H54 (cell line): ENCODE data around the gene ZNF280B.
"Not testable (repeated sequence)": the region's sequence is repeated elsewhere in the genome, so short reads cannot be mapped to it uniquely, and the experiment has no call there.

Source experiments
- DNase-seq: peaks from one replicate; pipeline ENCODE4 v3.0.0; 2011; ENCODE audit warnings: low spot score, mixed read lengths; ENCODE audit not compliant: insufficient read length
- FAIRE-seq: peaks from 3 replicates; lab custom pipeline; 2011; peaks lifted over from hg19 to GRCh38; lab: Jason Lieb, UNC
- POLR2A ChIP-seq: IDR thresholded peaks from 2 replicates; pipeline ENCODE4 v1.6.1; 2011; ENCODE audit warnings: low read depth, mild to moderate bottlenecking, low read length

The ZNF280B gene

DNA sequence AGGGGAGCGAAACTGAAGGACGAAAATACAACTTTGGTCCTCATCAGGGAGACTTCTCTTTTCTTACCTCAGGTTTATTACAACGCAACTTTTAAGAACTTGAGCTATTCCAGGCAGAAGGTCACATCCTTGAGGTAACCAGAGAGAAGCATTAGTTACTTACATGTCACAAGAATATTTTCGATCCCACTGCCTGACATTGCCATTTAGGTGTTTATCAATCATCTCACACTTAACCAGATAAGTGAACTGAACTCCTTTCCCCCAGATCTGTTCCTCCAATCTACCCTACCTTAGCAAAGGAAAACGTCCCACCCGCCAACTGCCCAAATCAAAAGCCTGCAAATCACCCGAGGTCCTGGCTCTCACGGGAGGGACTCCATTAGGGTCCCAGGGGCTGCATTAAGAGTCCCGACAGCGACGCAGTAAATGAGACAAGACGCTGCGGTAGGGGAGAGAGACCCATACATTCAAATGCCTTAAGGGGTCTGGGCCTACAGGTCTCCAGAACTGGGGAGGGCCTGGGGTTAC lies 734 bp downstream of the ZNF280B start:
- no peak for TF ChIP-seq POLR2A
- FAIRE-seq (no peak), DNase-seq (no peak)

DNA sequence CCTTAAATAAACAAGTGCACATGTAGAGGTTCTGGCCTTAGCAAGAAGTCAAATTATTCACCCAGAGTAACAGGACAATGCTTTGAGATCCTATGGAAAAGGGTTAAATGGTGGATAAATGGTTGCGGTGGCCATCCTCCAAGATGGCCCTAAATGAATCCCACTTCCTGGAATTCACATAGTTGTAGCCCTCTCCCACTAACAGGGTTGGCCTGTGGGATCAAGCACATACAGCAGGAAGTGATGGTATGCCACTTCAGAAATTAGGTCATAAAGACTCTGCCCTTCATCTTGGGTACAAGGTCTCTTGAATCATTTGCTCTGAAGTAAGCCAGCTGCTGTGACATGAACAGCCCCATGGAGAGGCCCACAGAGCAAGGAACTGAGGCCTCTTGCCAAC lies 1.8 kb downstream of the ZNF280B start:
- DNase-seq (no peak), FAIRE-seq (no peak)
- no peak for TF ChIP-seq POLR2A

- DNase-seq (no peak), FAIRE-seq (no peak)
- no peak for TF ChIP-seq POLR2A
These were observed 10.3 kb downstream of the ZNF280B start for GRCh38 chr22:22498267-22498666.

DNA sequence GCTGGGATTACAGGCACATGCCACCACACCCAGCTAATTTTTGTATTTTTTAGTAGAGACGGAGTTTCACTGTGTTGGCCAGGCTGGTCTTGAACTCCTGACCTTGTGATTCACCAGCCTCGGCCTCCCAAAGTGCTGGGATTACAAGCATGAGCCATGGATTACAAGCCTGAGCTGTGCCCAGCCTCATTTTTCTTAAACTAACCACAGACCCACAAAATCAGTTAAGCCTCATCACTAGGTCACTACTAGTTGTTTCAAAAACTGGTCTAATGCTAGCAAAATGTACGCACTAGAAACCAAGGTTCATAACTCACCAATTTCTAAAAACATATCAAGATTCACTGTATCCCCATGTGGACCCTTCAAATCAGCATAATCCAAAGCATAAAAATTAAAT lies 17.0 kb downstream of the ZNF280B start:
- not testable (repeated sequence) for DNase-seq, FAIRE-seq

- DNase-seq (no peak), FAIRE-seq (no peak)
- no peak for TF ChIP-seq POLR2A
These were observed 19.8 kb downstream of the ZNF280B start for GRCh38 chr22:22488736-22489135.

DNA sequence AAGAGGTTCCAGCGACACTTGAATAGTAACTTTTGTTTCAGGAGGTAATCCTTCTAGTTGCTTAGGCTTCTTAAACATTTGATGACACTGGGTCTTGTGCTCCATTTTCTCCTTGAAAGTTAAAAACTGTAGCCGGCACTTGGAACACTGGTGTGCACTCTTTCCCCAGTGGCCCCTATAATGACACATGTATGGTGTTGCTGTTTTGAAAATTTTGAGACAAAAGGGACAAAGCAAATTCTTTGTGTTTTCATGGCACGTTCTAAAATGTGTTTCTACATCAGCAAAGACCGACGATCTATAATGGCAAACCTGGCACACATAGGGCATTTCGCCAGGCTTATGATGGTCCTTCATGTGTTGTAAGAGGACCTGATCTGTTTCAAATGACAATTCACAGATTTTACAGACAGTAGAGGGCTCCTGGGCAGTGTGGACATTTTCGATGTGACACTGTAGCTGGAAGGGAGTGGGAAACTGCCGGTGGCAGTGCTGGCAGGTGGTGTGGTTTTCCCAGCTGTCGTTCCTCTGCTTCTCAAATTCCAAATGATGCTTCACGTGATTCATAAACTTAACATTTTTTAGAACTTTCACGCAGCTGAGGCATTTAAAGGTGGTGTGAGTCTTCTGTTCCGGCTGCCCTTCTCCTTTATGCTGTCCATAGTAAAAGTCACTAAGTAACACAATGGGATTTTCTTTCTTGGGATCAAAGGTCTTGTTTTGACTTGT lies 20.5 kb downstream of the ZNF280B start:
- TF ChIP-seq POLR2A: no peak
- FAIRE-seq: no peak
- DNase-seq: no peak

DNA sequence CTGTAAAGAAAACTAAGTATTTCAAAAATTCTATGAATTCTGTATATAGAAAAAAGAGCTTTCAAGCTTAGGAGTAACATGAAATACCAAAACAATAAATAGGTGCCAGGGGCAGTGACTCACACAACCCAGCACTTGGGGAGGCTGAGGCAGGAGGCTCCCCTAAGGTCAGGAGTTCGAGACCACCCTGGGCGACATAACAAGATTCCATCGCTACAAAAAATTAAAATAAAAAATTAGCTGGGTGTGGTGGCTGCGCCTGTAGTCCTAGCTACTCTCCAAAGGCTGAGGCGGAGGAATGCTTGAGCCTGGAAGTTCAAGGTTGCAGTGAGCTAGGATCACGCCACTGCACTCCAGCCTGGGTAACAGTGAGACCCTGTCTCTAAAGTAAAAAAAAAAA lies 21.5 kb downstream of the ZNF280B start:
- TF ChIP-seq POLR2A: no peak
- DNase-seq (no peak), FAIRE-seq (no peak)

DNA sequence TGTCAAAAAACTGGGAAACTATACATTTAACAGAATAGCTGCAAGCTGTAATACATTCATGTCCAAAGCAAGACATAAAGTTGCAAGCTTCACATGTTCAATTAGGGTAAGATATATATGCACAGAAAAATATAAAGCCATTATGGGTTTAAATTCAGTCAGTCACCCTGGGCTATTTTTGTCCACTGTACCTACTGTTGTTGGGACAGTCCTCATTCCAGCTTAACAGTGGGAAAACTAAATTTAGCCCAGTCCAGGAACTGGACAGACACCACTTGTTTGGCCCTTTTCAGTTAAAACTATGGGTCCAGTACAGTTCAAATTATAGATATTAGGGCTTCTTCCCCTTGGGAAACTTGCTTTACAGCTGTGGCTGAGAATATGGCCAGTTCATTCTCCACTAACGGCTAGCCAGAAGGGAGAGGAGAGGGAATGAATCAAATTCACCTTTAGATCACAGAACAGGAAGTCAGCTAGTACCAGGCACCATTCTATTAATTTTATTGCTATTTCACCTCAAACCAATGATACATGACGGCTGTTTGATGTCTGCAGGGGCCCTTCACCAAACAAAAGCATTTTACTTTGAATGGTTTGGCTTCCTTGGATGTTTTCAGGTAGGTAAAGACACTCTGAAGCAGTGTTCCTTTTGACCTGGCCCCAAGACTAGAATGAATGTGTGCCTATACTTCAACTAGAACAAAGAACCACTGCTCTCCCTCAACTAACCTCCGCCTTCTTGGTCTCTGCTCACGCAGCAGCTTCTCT lies 22.2 kb downstream of the ZNF280B start:
- FAIRE-seq (no peak), DNase-seq (no peak)
- no peak for TF ChIP-seq POLR2A

GRCh38 chr22:22485524-22485923 lies 23.0 kb downstream of the ZNF280B start:
- no peak for DNase-seq
- no peak for TF ChIP-seq POLR2A
- FAIRE-seq: no peak

- TF ChIP-seq POLR2A: no peak
- no peak for DNase-seq
- FAIRE-seq: no peak
These were observed 24.5 kb downstream of the ZNF280B start for GRCh38 chr22:22484023-22484422.

- DNase-seq: no peak
- FAIRE-seq: no peak
- no peak for TF ChIP-seq POLR2A
These were observed 27.6 kb downstream of the ZNF280B start for GRCh38 chr22:22480940-22481339.

DNA sequence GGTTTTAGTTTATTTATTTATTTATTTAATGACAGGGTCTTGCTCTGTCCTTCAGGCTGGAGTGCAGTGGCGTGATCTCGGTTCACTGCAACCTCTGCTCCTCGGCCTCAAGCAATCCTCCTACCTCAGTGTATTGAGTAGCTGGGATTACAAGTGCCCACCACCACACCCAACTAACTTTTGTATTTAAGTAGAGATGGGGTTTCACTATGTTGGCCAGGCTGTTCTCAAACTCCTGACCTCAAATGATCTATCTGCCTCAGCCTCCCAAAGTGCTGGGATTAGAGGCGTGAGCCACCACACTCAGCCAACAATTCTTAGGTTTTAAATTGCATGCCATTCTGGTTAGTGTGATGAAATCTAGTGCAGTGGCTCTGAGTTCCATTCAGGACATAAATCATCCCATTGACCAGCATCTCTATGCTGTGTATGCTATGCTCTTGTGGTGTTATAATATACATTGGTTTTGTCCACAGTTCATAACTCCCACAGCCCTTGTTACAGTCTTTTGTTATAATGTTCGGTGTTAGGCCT lies 28.5 kb downstream of the ZNF280B start:
- DNase-seq: no peak

GRCh38 chr22:22479116-22479515 lies 29.4 kb downstream of the ZNF280B start:
- DNase-seq: no peak
- no peak for FAIRE-seq
- no peak for TF ChIP-seq POLR2A

More for the DNA sequence above, 28.5 kb downstream of the ZNF280B start:
- no peak for FAIRE-seq
- TF ChIP-seq POLR2A: no peak

DNA sequence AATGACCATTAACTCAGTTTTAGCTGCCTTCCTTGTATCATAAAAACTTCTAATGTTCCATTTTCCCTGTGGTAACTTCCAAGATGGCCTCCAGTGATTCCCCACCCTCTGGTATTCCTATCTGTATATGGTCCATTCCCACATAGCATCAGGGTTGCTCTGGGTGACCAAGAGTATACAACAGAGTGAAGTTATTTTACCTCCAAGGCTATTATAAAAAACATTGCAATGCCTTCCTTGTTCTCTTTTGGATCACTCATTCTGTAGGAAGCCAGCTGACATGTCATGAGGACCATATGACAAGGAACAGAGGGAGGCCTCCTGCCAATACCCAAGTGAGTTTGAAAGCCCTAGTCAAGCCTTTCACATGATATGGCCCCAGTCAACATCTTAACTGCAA lies 30.1 kb downstream of the ZNF280B start:
- DNase-seq: no peak
- no peak for TF ChIP-seq POLR2A
- FAIRE-seq: no peak
